ENCODE data around the gene TBC1D7.

GRCh38 chr6:13348334-13349113, 20.2 kb upstream of the TBC1D7 start:
- TF ChIP-seq, protein P1, sequence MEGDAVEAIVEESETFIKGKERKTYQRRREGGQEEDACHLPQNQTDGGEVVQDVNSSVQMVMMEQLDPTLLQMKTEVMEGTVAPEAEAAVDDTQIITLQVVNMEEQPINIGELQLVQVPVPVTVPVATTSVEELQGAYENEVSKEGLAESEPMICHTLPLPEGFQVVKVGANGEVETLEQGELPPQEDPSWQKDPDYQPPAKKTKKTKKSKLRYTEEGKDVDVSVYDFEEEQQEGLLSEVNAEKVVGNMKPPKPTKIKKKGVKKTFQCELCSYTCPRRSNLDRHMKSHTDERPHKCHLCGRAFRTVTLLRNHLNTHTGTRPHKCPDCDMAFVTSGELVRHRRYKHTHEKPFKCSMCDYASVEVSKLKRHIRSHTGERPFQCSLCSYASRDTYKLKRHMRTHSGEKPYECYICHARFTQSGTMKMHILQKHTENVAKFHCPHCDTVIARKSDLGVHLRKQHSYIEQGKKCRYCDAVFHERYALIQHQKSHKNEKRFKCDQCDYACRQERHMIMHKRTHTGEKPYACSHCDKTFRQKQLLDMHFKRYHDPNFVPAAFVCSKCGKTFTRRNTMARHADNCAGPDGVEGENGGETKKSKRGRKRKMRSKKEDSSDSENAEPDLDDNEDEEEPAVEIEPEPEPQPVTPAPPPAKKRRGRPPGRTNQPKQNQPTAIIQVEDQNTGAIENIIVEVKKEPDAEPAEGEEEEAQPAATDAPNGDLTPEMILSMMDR (IDR thresholded peaks at IDR 0.05) = no peak
- TF ChIP-seq POLR2AphosphoS5 (IDR thresholded peaks at IDR 0.05) (no peak), POLR2A (IDR thresholded peaks at IDR 0.05) (no peak), EP300 (IDR thresholded peaks at IDR 0.05) (no peak)

All from upper lobe of left lung (tissue), 4 donors.